HepG2 (cell line): ENCODE results near the gene EIF6. TPM values are rescaled to one million over a fixed set of nuclear protein-coding genes. Genes with fewer than 3 reads are reported as not detected.

ENCODE experiments used
- ADNP ChIP-seq: sonication (generic); formaldehyde crosslinking; IDR thresholded peaks from 2 replicates; pipeline ENCODE4 v1.4.0; 2020; ENCODE audit warnings: missing genetic modification reagents
- ATF5 ChIP-seq: sonication (generic); formaldehyde crosslinking; IDR thresholded peaks from 2 replicates; pipeline ENCODE4 v1.4.0; 2020; ENCODE audit warnings: mild to moderate bottlenecking, low read depth, missing genetic modification reagents
- CHD2 ChIP-seq: IDR thresholded peaks from 2 replicates; pipeline ENCODE4 v1.6.1; 2011; ENCODE audit warnings: low read depth, low read length, improper control_type of control experiment
- FOXJ3 ChIP-seq: sonication (generic); formaldehyde crosslinking; IDR thresholded peaks from 2 replicates; pipeline ENCODE4 v1.4.0; 2020; ENCODE audit warnings: missing genetic modification reagents, mild to moderate bottlenecking, borderline replicate concordance
- HOXD1 ChIP-seq: sonication (generic); formaldehyde crosslinking; IDR thresholded peaks from 2 replicates; pipeline ENCODE4 v1.5.0; 2020; ENCODE audit warnings: missing genetic modification reagents
- ISL2 ChIP-seq: sonication (generic); formaldehyde crosslinking; IDR thresholded peaks from 2 replicates; pipeline ENCODE4 v1.5.0; 2020; ENCODE audit warnings: missing genetic modification reagents
- KLF13 ChIP-seq: sonication (generic); formaldehyde crosslinking; IDR thresholded peaks from 2 replicates; pipeline ENCODE4 v1.4.0; 2020; ENCODE audit warnings: mild to moderate bottlenecking, missing genetic modification reagents
- MNT ChIP-seq: fragments of 450-650 bp; IDR thresholded peaks from 2 replicates; pipeline ENCODE4 v1.6.1; 2016
- NFYB ChIP-seq: sonication (generic); formaldehyde crosslinking; IDR thresholded peaks from 2 replicates; pipeline ENCODE4 v1.4.0; 2020; ENCODE audit warnings: missing genetic modification reagents
- NKX3-1 ChIP-seq: sonication (generic); formaldehyde crosslinking; IDR thresholded peaks from 2 replicates; pipeline ENCODE4 v1.5.0; 2020; ENCODE audit warnings: missing genetic modification reagents
- NPAS2 ChIP-seq: sonication (generic); formaldehyde crosslinking; IDR thresholded peaks from 2 replicates; pipeline ENCODE4 v1.8.0; 2022; ENCODE audit warnings: mild to moderate bottlenecking, missing genetic modification reagents, borderline replicate concordance
- RFXANK ChIP-seq: IDR thresholded peaks from 2 replicates; pipeline ENCODE4 v1.6.1; 2016
- SIX4 ChIP-seq: sonication (generic); formaldehyde crosslinking; IDR thresholded peaks from 2 replicates; pipeline ENCODE4 v1.4.0; 2020; ENCODE audit warnings: missing genetic modification reagents
- TRIM24 ChIP-seq: sonication (generic); formaldehyde crosslinking; IDR thresholded peaks from 2 replicates; pipeline ENCODE4 v1.8.0; 2022; ENCODE audit warnings: mild to moderate bottlenecking, missing genetic modification reagents
- YEATS2 ChIP-seq: sonication (generic); formaldehyde crosslinking; IDR thresholded peaks from 2 replicates; pipeline ENCODE4 v1.4.0; 2020; ENCODE audit warnings: missing genetic modification reagents, borderline replicate concordance
- ZBTB21 ChIP-seq: sonication (generic); formaldehyde crosslinking; IDR thresholded peaks from 2 replicates; pipeline ENCODE4 v1.4.0; 2020; ENCODE audit warnings: missing genetic modification reagents
- ZC3H4 ChIP-seq: sonication (generic); formaldehyde crosslinking; IDR thresholded peaks from 2 replicates; pipeline ENCODE4 v1.4.0; 2020; ENCODE audit warnings: missing genetic modification reagents, borderline replicate concordance
- ZFP36 ChIP-seq: fragments of 150-350 bp; IDR thresholded peaks from 2 replicates; pipeline ENCODE4 v1.6.1; 2018; ENCODE audit warnings: borderline replicate concordance, low read length, low read depth; ENCODE audit not compliant: partially characterized antibody
- ZKSCAN8 ChIP-seq: IDR thresholded peaks from 2 replicates; pipeline ENCODE4 v1.6.1; 2016; ENCODE audit warnings: borderline replicate concordance, missing genetic modification reagents, missing compliant biosample characterization
- ZMAT3 ChIP-seq: sonication (generic); formaldehyde crosslinking; conservative IDR thresholded peaks from 2 replicates; pipeline ENCODE4 v1.7.0; 2021; ENCODE audit warnings: missing genetic modification reagents
- ZMYM2 ChIP-seq: sonication (generic); formaldehyde crosslinking; IDR thresholded peaks from 2 replicates; pipeline ENCODE4 v1.8.0; 2022; ENCODE audit warnings: mild to moderate bottlenecking, missing genetic modification reagents
- ZMYM3 ChIP-seq: sonication (generic); formaldehyde crosslinking; IDR thresholded peaks from 2 replicates; pipeline ENCODE4 v1.5.1; 2020; ENCODE audit warnings: mild to moderate bottlenecking, missing genetic modification reagents
- ZNF224 ChIP-seq: sonication (generic); formaldehyde crosslinking; IDR thresholded peaks from 2 replicates; pipeline ENCODE4 v1.5.0; 2020; ENCODE audit warnings: mild to moderate bottlenecking, missing genetic modification reagents
- ZNF263 ChIP-seq: sonication (generic); formaldehyde crosslinking; IDR thresholded peaks from 2 replicates; pipeline ENCODE4 v1.4.0; 2020; ENCODE audit warnings: missing genetic modification reagents
- ZNF296 ChIP-seq: sonication (generic); formaldehyde crosslinking; conservative IDR thresholded peaks from 2 replicates; pipeline ENCODE4 v1.5.0; 2020; ENCODE audit warnings: mild to moderate bottlenecking, missing genetic modification reagents
- ZNF329 ChIP-seq: sonication (generic); formaldehyde crosslinking; IDR thresholded peaks from 2 replicates; pipeline ENCODE4 v1.9.0; 2021; ENCODE audit warnings: low read depth, mild to moderate bottlenecking, missing genetic modification reagents
- ZNF333 ChIP-seq: sonication (generic); formaldehyde crosslinking; IDR thresholded peaks from 2 replicates; pipeline ENCODE4 v1.4.0; 2020; ENCODE audit warnings: mild to moderate bottlenecking, missing genetic modification reagents, borderline replicate concordance
- ZNF550 ChIP-seq: sonication (generic); formaldehyde crosslinking; IDR thresholded peaks from 2 replicates; pipeline ENCODE4 v1.4.0; 2020; ENCODE audit warnings: mild to moderate bottlenecking, missing genetic modification reagents, borderline replicate concordance
- ZNF713 ChIP-seq: sonication (generic); formaldehyde crosslinking; IDR thresholded peaks from 2 replicates; pipeline ENCODE4 v1.4.0; 2020; ENCODE audit warnings: mild to moderate bottlenecking, missing genetic modification reagents
- ZNF775 ChIP-seq: sonication (generic); formaldehyde crosslinking; IDR thresholded peaks from 2 replicates; pipeline ENCODE4 v1.4.0; 2020; ENCODE audit warnings: missing genetic modification reagents, mild to moderate bottlenecking, moderate library complexity, borderline replicate concordance
- ZNF780A ChIP-seq: sonication (generic); formaldehyde crosslinking; IDR thresholded peaks from 2 replicates; pipeline ENCODE4 v1.8.0; 2022; ENCODE audit warnings: mild to moderate bottlenecking, missing genetic modification reagents, moderate library complexity
- polyA plus RNA-seq, 8 experiments: library from polyadenylated mRNA; depleted of rRNA in 3 of 8; stranded (reverse) in 7 of 8; unstranded in 1 of 8; fragments of >200 nt; fragmentation: Illumina TruSeq in 4 of 8; extraction: Trizol in 4 of 8; gene quantifications; 2 replicates each; pipeline versions ENCODE4 v1.2.1 to v1.2.3, GENCODE V29; 2011 to 2016; ENCODE audit warnings: low read depth in 4 of 8, missing spikeins in 1 of 8, mixed read lengths in 1 of 8; ENCODE audit not compliant: insufficient read depth in 1 of 8
- total RNA-seq, 5 experiments: library from RNA; depleted of rRNA; stranded (reverse); fragments of >200 nt; fragmentation: Illumina TruSeq; extraction: Trizol; gene quantifications; 2 replicates each; pipeline ENCODE4 v1.2.3, GENCODE V29; 2016; ENCODE audit warnings: low read depth in 1 of 5

EIF6 gene
- total and polyA plus RNA-seq, 2 of the 13 experiments (the other 11 are each of a cell fraction or from before 2014, with no cell fraction given), result 462 to 466 TPM

GRCh38 chr20:35284267-35284991, at the start of gene EIF6 (continued):
- TF ChIP-seq ZNF550, result 0 out of 2 replicates have a peak, but pooled peaks have one; percentile 74
- peak; percentile 59; the same call in 1 of the 2 replicates for TF ChIP-seq ZNF329 (CRISPR knock-in tag)
- TF ChIP-seq CHD2, result peak; percentile 8; the same call in 1 of the 2 replicates
- TF ChIP-seq SIX4 (CRISPR knock-in tag), result no peak; the same call in 1 of the 2 replicates
- TF ChIP-seq ZNF224 (CRISPR knock-in tag), result 0 out of 2 replicates have a peak, but pooled peaks have one; percentile 80
- no peak for TF ChIP-seq RFXANK (CRISPR knock-in tag)
- 0 out of 2 replicates have a peak, but pooled peaks have one; percentile 26 for TF ChIP-seq ZNF713 (CRISPR knock-in tag)
- TF ChIP-seq NFYB, result peak; percentile 54
- peak; percentile 79; the same call in 1 of the 2 replicates for TF ChIP-seq ZKSCAN8 (CRISPR knock-in tag)
- peak; percentile 61 for TF ChIP-seq ZBTB21 (CRISPR knock-in tag)
- no peak; the same call in 1 of the 2 replicates for TF ChIP-seq ZNF775 (CRISPR knock-in tag)
- TF ChIP-seq TRIM24, result no peak
- no peak; the same call in 1 of the 2 replicates for TF ChIP-seq NKX3-1 (CRISPR knock-in tag)
- no peak for TF ChIP-seq ADNP (CRISPR knock-in tag)
- no peak; the same call in 1 of the 2 replicates for TF ChIP-seq ZNF333 (CRISPR knock-in tag)
- TF ChIP-seq ZNF296 (CRISPR knock-in tag), result peak; percentile 19; the same call in 1 of the 2 replicates
- peak; percentile 95; the same call in 1 of the 2 replicates for TF ChIP-seq ZC3H4 (CRISPR knock-in tag)
- TF ChIP-seq ZNF780A (CRISPR knock-in tag), result peak; percentile 82
- TF ChIP-seq ZMYM3 (CRISPR knock-in tag), result peak; percentile 59
- no peak for TF ChIP-seq ZMYM2
- peak; percentile 96; the same call in 1 of the 2 replicates for TF ChIP-seq ZMAT3 (CRISPR knock-in tag)
- no peak; the same call in 1 of the 2 replicates for TF ChIP-seq FOXJ3
- no peak; the same call in 1 of the 2 replicates for TF ChIP-seq KLF13 (CRISPR knock-in tag)
- TF ChIP-seq ZNF263 (CRISPR knock-in tag), result no peak; the same call in 1 of the 2 replicates
- no peak; the same call in 1 of the 2 replicates for TF ChIP-seq ATF5 (CRISPR knock-in tag)
- no peak for TF ChIP-seq NPAS2
- TF ChIP-seq HOXD1, result no peak; the same call in 1 of the 2 replicates
- TF ChIP-seq ZFP36, result no peak
- peak; percentile 76 for TF ChIP-seq MNT
- TF ChIP-seq ISL2 (CRISPR knock-in tag), result peak; percentile 53; the same call in 1 of the 2 replicates
- TF ChIP-seq YEATS2 (CRISPR knock-in tag), result peak; percentile 90; the same call in 1 of the 2 replicates
